Measurements from ENCODE around the gene ABCC1. TPM values are rescaled to one million over a fixed set of nuclear protein-coding genes. Genes with fewer than 3 reads are reported as not detected.
A peak's percentile ranks its signal among the peaks of the same experiment; 100 is the strongest.

Gene ABCC1
- total and polyA plus RNA-seq, 2 of the 4 experiments (the other 2 are of a cell fraction) = 39.4 to 66.0 TPM

GRCh38 chr16:16168431-16168830, 219.0 kb downstream of the ABCC1 start:
- Histone ChIP-seq H2AFZ (replicated peaks; ENCODE audit: low read length, poor library complexity) (no peak overlapping the region), H3K18ac (ENCODE audit: low read depth, low read length) (no peak overlapping the region), H4K5ac (ENCODE audit: low read depth, low read length) (no peak overlapping the region), H3K27me3 (ENCODE audit: control insufficient read depth, insufficient read depth, low read length) (no peaks in the 10 kb centered on the region), H3K4ac (ENCODE audit: low read depth, low read length) (no peak overlapping the region), H3K9me3 (ENCODE audit: control insufficient read depth, insufficient read depth, low read length) (no peaks in the 10 kb centered on the region), H3K4me1 (ENCODE audit: control insufficient read depth, insufficient read depth, low read length) (no peaks in the 10 kb centered on the region), H3K79me1 (ENCODE audit: low read depth in 1 of 2, low read length in 2 of 2) (no peaks in the 10 kb centered on the region), H3K4me3 (ENCODE audit: insufficient read depth, low read depth, low read length) (no peak overlapping the region), H3K14ac (replicated peaks; ENCODE audit: low read depth, low read length) (no peak overlapping the region), H4K20me1 (ENCODE audit: insufficient read depth, low read length) (no peaks in the 10 kb centered on the region), H4K8ac (ENCODE audit: low read depth in 2 of 2, low read length in 2 of 2) (no peak overlapping the region), H3K36me3 (ENCODE audit: control insufficient read depth, insufficient read depth, low read length) (no peaks in the 10 kb centered on the region; the same call in 1 of the 2 replicates), H2BK20ac (ENCODE audit: low read depth, low read length) (no peak overlapping the region), H2BK15ac (ENCODE audit: low read depth, low read length) (no peak overlapping the region), H3K9ac (ENCODE audit: low read depth, low read length) (no peak overlapping the region), H2AK9ac (replicated peaks; ENCODE audit: low read depth, low read length, poor library complexity) (peak overlapping the region; percentile 16), H3K9me1 (ENCODE audit: insufficient read depth, low read length) (peaks cover 2% of the 10 kb centered on the region; the same call in 1 of the 2 replicates), H2AK5ac (ENCODE audit: low read depth, low read length) (no peak overlapping the region), H3K56ac (ENCODE audit: extremely low read depth, insufficient read depth, low read length) (no peak overlapping the region), H2BK5ac (ENCODE audit: low read depth, low read length, poor library complexity, severe bottlenecking) (no peak overlapping the region), H2BK120ac (ENCODE audit: low read depth, low read length) (no peak overlapping the region), H3K27ac (ENCODE audit: insufficient read depth, low read length) (no peak overlapping the region), H4K91ac (ENCODE audit: insufficient read depth, low read depth, low read length) (no peak overlapping the region), H3K23ac (ENCODE audit: low read depth, low read length) (no peak overlapping the region), H3K4me2 (ENCODE audit: low read depth, low read length) (no peak overlapping the region)
- no peak for DNase-seq
- ATAC-seq (ENCODE audit: low read depth) = no peak
- CTCF ChIA-PET = interaction anchor here (0.6 kb wide), 1 partner anchor 346 kb away, joined by 5 read pairs; no protein-coding TSS in a partner anchor
- 77% methylated on average over 9 of the region's 14 CpGs; no CpG with 5 or more reads in 1 of the 2 experiments for WGBS, 2 experiments (ENCODE audit: extremely low coverage in 2 of 2, insufficient read length in 1 of 2)
- no TSS peak for BruUV-seq (replicated peaks)
- in situ Hi-C loops (cut with MboI; ENCODE audit: low sequenced_read_pairs) = no loop called here
- dilution Hi-C loops (cut with HindIII; ENCODE audit: low sequenced_read_pairs, unreplicated experiment) = no loop called here
- intact Hi-C loops (cut with micrococcal nuclease) = no loop called here
- POLR2A ChIA-PET (ENCODE audit: unreplicated experiment) = no interaction called here
- no peak for TF ChIP-seq RAD21 (IDR thresholded peaks at IDR 0.05; ENCODE audit: low read length)
- no peak for TF ChIP-seq FOS (IDR thresholded peaks at IDR 0.05; ENCODE audit: low read depth, low read length)
- TF ChIP-seq SMC3 (IDR thresholded peaks at IDR 0.05; ENCODE audit: low read depth, low read length) = no peak
- no peak for TF ChIP-seq RCOR1 (IDR thresholded peaks at IDR 0.05; ENCODE audit: insufficient replicate concordance, low read length)
- no peak for TF ChIP-seq ELK1 (IDR thresholded peaks at IDR 0.05; ENCODE audit: borderline replicate concordance, low read depth, low read length)
- no peak for TF ChIP-seq MAZ (IDR thresholded peaks at IDR 0.05; ENCODE audit: borderline replicate concordance, low read depth, low read length)
- no peak for TF ChIP-seq CEBPB (IDR thresholded peaks at IDR 0.05; ENCODE audit: low read depth, low read length)

All from IMR-90 (cell line).